HG03066 (cell line): ENCODE data around the gene PRPF8.
A peak's percentile ranks its signal among the peaks of the same experiment; 100 is the strongest.

Experiments used
- ATAC-seq: cut with Tn5 transposase; IDR thresholded peaks from one replicate; pipeline ENCODE4 v1.9.1; 2021; ENCODE audit warnings: low read depth; ENCODE audit not compliant: unreplicated experiment

PRPF8 gene

GRCh38 chr17:1628856-1629503 lies 55.7 kb downstream of the PRPF8 start:
- ATAC-seq = peak; percentile 56

GRCh38 chr17:1627982-1628855 lies 56.4 kb downstream of the PRPF8 start, which contains the start of gene SLC43A2:
TSS of gene SLC43A2 (minus strand) at chr17:1628834. CDS start at chr17:1627874, 960 bp downstream.
- peak; percentile 59 for ATAC-seq

GRCh38 chr17:1627182-1627981 lies 57.3 kb downstream of the PRPF8 start:
- ATAC-seq = no peak

GRCh38 chr17:1626333-1626732 lies 58.3 kb downstream of the PRPF8 start:
- ATAC-seq = no peak

GRCh38 chr17:1625581-1625980 lies 59.1 kb downstream of the PRPF8 start:
- no peak for ATAC-seq

- ATAC-seq = no peak
Measured at GRCh38 chr17:1625053-1625452, 59.6 kb downstream of the PRPF8 start.

- no peak for ATAC-seq
Measured at GRCh38 chr17:1624650-1625049, 60.0 kb downstream of the PRPF8 start.

GRCh38 chr17:1623057-1623630 lies 61.5 kb downstream of the PRPF8 start:
- ATAC-seq = no peak

GRCh38 chr17:1621273-1621954 lies 63.3 kb downstream of the PRPF8 start:
- no peak for ATAC-seq

- ATAC-seq = no peak
Measured at GRCh38 chr17:1620486-1620885, 64.2 kb downstream of the PRPF8 start.

GRCh38 chr17:1617620-1618174 lies 67.0 kb downstream of the PRPF8 start:
- no peak for ATAC-seq

GRCh38 chr17:1616101-1616500 lies 68.6 kb downstream of the PRPF8 start:
- ATAC-seq = no peak

GRCh38 chr17:1612400-1612799 lies 72.3 kb downstream of the PRPF8 start:
- ATAC-seq = no peak

GRCh38 chr17:1611715-1612114 lies 73.0 kb downstream of the PRPF8 start:
- ATAC-seq = no peak

- ATAC-seq = no peak
Measured at GRCh38 chr17:1608676-1609075, 76.0 kb downstream of the PRPF8 start.

GRCh38 chr17:1607971-1608320 lies 76.7 kb downstream of the PRPF8 start:
- no peak for ATAC-seq

GRCh38 chr17:1606352-1606985 lies 78.2 kb downstream of the PRPF8 start:
- no peak for ATAC-seq

GRCh38 chr17:1605681-1606351 lies 78.9 kb downstream of the PRPF8 start:
- ATAC-seq = no peak
